A673 (cell line): ENCODE data around the gene TEAD1. TPM values are rescaled to one million over a fixed set of nuclear protein-coding genes. Genes with fewer than 3 reads are reported as not detected.

ENCODE experiments used
- BruUV-seq: library from RNA; stranded (reverse); fragments of 400-500 nt; replicated peaks from 2 replicates; lab custom pipeline; 2021; lab: Mats Ljungman, UMichigan
- CTCF ChIA-PET: fragments of 300-600 bp; sonication (Branson Sonifier 250); formaldehyde crosslinking; loops from one replicate; lab custom pipeline; 2022; ENCODE audit warnings: antibody characterized with exemption; lab: Charles Lee
- POLR2A ChIA-PET: fragments of 300-600 bp; sonication (Branson Sonifier 250); formaldehyde crosslinking; loops from one replicate; lab custom pipeline; 2022; ENCODE audit warnings: antibody characterized with exemption; ENCODE audit not compliant: low non-redundant PET; lab: Charles Lee
- DNase-seq: peaks from one replicate; pipeline ENCODE4 v3.0.0-alpha.2; 2015; ENCODE audit warnings: low spot score
- H3K27ac ChIP-seq: fragments of 200-600 bp; sonication (generic); 2 replicates; pipeline ENCODE4 v1.5.1; 2016; ENCODE audit warnings: mixed run types, low read depth, mild to moderate bottlenecking, mixed read lengths, antibody characterized with exemption, low read length; ENCODE audit not compliant: poor library complexity, severe bottlenecking
- H3K27me3 ChIP-seq: fragments of 200-600 bp; sonication (generic); replicated peaks from 2 replicates; pipeline ENCODE4 v1.6.1; 2017; ENCODE audit warnings: mixed run types, low read depth, mild to moderate bottlenecking, mixed read lengths, antibody characterized with exemption, low read length; ENCODE audit not compliant: insufficient read depth, poor library complexity
- H3K36me3 ChIP-seq: fragments of 200-600 bp; sonication (generic); 2 replicates; pipeline ENCODE4 v1.6.1; 2016; ENCODE audit warnings: mixed run types, mild to moderate bottlenecking, mixed read lengths, antibody characterized with exemption, low read length; ENCODE audit not compliant: insufficient read depth, poor library complexity, severe bottlenecking
- H3K4me1 ChIP-seq: fragments of 200-600 bp; sonication (generic); 2 replicates; pipeline ENCODE4 v1.6.1; 2017; ENCODE audit warnings: mixed run types, mild to moderate bottlenecking, mixed read lengths, antibody characterized with exemption, low read length; ENCODE audit not compliant: insufficient read depth, poor library complexity, severe bottlenecking
- H3K4me3 ChIP-seq: fragments of 200-600 bp; sonication (generic); 2 replicates; pipeline ENCODE4 v1.5.1; 2016; ENCODE audit warnings: low read depth, mixed run types, mild to moderate bottlenecking, mixed read lengths, low read length; ENCODE audit not compliant: poor library complexity, severe bottlenecking
- H3K9me3 ChIP-seq: fragments of 200-600 bp; sonication (generic); 2 replicates; pipeline ENCODE4 v1.6.1; 2016; ENCODE audit warnings: mixed run types, low read depth, mild to moderate bottlenecking, mixed read lengths, antibody characterized with exemption, low read length; ENCODE audit not compliant: poor library complexity, severe bottlenecking
- EZH2 ChIP-seq: fragments of 200-600 bp; sonication (generic); IDR thresholded peaks from 2 replicates; pipeline ENCODE4 v1.6.1; 2017; ENCODE audit warnings: borderline replicate concordance, low read depth, mild to moderate bottlenecking, mixed read lengths, antibody characterized with exemption, low read length; ENCODE audit not compliant: poor library complexity, severe bottlenecking
- intact Hi-C: fragments of 100-400 bp; cut with micrococcal nuclease; formaldehyde crosslinking; loops from one replicate; pipeline ENCODE4 v1.10.0; 2022; ENCODE audit not compliant: unreplicated experiment
- total RNA-seq: library from RNA; stranded (reverse); gene quantifications from 2 replicates; pipeline ENCODE4 v1.2.3, GENCODE V29; 2021
- TF ChIP-seq, protein P1 (sequence below): fragments of 300-800, 200-600 bp; sonication (generic); conservative IDR thresholded peaks from 2 replicates; pipeline ENCODE4 v1.5.1; 2017; ENCODE audit warnings: low read depth, mild to moderate bottlenecking, antibody characterized with exemption, low read length, moderate library complexity, mixed read lengths

Gene TEAD1
- total RNA-seq, 1 experiment from 2014 or later = 81.8 TPM

DNA sequence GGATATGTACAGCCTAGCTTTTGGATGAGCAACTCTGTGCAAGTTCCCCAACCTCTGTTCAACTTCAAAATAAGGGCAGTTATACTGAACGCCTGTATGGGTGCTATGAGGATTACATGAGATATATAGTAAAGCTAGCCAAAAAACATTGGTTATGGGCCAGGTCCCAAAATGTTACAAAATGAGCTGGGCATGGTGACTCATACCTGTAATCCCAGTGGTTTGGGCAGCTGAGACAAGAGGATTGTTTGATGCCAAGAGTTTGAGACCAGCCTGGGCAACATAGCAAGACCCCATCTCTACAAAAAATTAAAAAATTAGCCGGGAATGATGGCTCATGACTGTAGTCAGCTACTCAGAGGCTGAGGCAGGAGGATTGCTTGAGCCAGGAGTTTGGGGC lies 118.4 kb downstream of the TEAD1 start:
- no peak for DNase-seq
- H3K4me1 ChIP-seq = peaks cover 4% of the 10 kb centered on the region
- H3K36me3 ChIP-seq = no peaks in the 10 kb centered on the region
- no peak overlapping the region for H3K27ac ChIP-seq
- no TSS peak for BruUV-seq
- POLR2A ChIA-PET = interaction anchor here (0.6 kb wide), 1 partner anchor 47 kb away, joined by 5 read pairs; no protein-coding TSS in a partner anchor
- CTCF ChIA-PET = no interaction called here
- no peaks in the 10 kb centered on the region for H3K9me3 ChIP-seq
- no peaks in the 10 kb centered on the region for H3K27me3 ChIP-seq
- intact Hi-C loops = no loop called here
- no peak for TF ChIP-seq EZH2
- TF ChIP-seq, protein P1, sequence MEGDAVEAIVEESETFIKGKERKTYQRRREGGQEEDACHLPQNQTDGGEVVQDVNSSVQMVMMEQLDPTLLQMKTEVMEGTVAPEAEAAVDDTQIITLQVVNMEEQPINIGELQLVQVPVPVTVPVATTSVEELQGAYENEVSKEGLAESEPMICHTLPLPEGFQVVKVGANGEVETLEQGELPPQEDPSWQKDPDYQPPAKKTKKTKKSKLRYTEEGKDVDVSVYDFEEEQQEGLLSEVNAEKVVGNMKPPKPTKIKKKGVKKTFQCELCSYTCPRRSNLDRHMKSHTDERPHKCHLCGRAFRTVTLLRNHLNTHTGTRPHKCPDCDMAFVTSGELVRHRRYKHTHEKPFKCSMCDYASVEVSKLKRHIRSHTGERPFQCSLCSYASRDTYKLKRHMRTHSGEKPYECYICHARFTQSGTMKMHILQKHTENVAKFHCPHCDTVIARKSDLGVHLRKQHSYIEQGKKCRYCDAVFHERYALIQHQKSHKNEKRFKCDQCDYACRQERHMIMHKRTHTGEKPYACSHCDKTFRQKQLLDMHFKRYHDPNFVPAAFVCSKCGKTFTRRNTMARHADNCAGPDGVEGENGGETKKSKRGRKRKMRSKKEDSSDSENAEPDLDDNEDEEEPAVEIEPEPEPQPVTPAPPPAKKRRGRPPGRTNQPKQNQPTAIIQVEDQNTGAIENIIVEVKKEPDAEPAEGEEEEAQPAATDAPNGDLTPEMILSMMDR = no peak
- no peak overlapping the region for H3K4me3 ChIP-seq

DNA sequence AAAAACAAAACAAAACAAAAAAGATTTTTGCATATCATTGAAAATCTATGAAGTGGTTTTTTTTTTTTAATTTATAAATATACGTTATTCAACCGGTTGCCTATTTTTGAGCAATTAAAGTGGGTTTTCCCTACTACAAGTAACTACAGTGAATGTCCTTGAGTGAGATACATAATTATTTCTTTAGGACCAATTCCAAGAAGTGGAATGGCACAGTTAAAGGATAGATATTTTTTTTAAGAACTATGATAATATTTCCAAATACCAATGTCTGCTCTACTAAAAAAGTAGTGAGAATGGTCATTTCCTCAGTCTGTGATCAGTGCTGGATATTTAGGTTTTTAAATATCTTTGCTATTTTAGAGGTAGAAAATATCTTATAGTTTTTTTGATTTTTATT lies 118.8 kb downstream of the TEAD1 start:
- no TSS peak for BruUV-seq
- ChIA-PET CTCF (no interaction called here), POLR2A (interaction anchor here (0.6 kb wide), 1 partner anchor 48 kb away, joined by 5 read pairs; no protein-coding TSS in a partner anchor)
- Histone ChIP-seq H3K4me1 (peaks cover under 1% of the 10 kb centered on the region), H3K36me3 (no peaks in the 10 kb centered on the region), H3K27me3 (no peaks in the 10 kb centered on the region), H3K4me3 (no peak overlapping the region), H3K9me3 (no peaks in the 10 kb centered on the region), H3K27ac (no peak overlapping the region)
- TF ChIP-seq EZH2 = no peak
- TF ChIP-seq, protein P1 = no peak
- DNase-seq = no peak
- intact Hi-C loops = no loop called here

DNA sequence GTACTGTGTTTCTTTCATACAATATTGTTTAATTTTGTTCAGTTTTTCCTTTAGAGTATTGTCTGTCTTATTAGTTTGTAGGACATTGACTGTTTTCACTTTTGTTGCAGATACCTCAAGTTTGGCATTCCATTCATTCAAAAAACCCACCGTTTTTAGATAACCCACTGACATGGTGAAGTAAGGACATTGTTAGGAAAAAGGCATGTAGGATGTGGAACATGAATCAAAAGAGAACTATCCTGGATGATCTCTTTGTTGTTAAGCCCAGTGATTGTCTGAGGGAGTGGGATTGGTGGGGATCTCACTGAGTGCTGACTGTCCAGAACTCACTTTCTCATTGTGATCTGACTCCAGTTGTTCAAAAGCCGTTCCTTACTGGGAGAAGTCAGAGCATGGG lies 119.3 kb downstream of the TEAD1 start:
- H3K27ac ChIP-seq = no peak overlapping the region
- ChIA-PET CTCF (no interaction called here), POLR2A (no interaction called here)
- peaks cover 3% of the 10 kb centered on the region for H3K4me1 ChIP-seq
- no TSS peak for BruUV-seq
- no peaks in the 10 kb centered on the region for H3K27me3 ChIP-seq
- no peak overlapping the region for H3K4me3 ChIP-seq
- TF ChIP-seq, protein P1 = no peak
- TF ChIP-seq EZH2 = no peak
- no peaks in the 10 kb centered on the region for H3K9me3 ChIP-seq
- DNase-seq = no peak
- H3K36me3 ChIP-seq = no peaks in the 10 kb centered on the region
- intact Hi-C loops = no loop called here
